Measurements from ENCODE around the gene PDE6A.

DNA sequence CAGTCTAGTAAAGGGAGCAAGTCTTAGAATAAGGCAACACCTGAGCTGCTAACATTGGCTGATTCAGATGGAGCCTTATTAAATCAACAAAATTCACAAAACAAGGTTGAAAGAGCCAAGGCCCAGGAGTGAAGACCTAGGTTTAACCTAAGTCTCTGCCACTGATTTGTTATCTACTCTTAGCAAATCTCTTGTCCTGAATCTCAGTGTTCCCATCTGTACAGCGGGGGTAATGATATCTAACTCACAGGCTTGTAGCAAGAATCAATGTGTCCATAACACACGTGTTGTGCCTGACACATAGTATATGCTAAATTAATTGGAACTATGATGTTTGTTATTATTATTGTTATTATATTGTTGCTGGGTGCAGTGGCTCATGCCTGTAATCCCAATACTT, 61.0 kb downstream of the PDE6A start:
- TF ChIP-seq RXRA (IDR thresholded peaks at IDR 0.05): no peak
- TF ChIP-seq CTCF (IDR thresholded peaks at IDR 0.05; ENCODE audit: low read depth, low read length, missing input control): no peak
- TF ChIP-seq SP1 (IDR thresholded peaks at IDR 0.05): no peak
- TF ChIP-seq YY1 (IDR thresholded peaks at IDR 0.05): no peak
- TF ChIP-seq HNF4A (conservative IDR thresholded peaks at IDR 0.05): no peak

All from liver (tissue), 3 donors.